Measurements from ENCODE around the gene IREB2. TPM values are rescaled to one million over a fixed set of nuclear protein-coding genes. Genes with fewer than 3 reads are reported as not detected.

The IREB2 gene
- total RNA-seq, 4 donors from 2014 or later = 17.5 to 23.7 (median 19.4) TPM

- no peak for DNase-seq (ENCODE audit: extremely low spot score)
- H3K27me3 ChIP-seq = no peaks in the 10 kb centered on the region
- H3K36me3 ChIP-seq = peaks cover 47 to 96% (median 88%) of the 10 kb centered on the region in 4 donors
- intact Hi-C loops (cut with DNase I) = no loop called here
- TF ChIP-seq EP300 (IDR thresholded peaks at IDR 0.05) = no peak
- no peaks in the 10 kb centered on the region for H3K9me3 ChIP-seq
- H3K4me1 ChIP-seq = no peaks in the 10 kb centered on the region
- H3K4me3 ChIP-seq = no peak overlapping the region
- no peak overlapping the region for H3K27ac ChIP-seq (replicated peaks in 1 of 4)
- WGBS = 94% methylated on average over 7 of the region's 7 CpGs
These were observed 43.9 kb downstream of the IREB2 start for GRCh38 chr15:78481917-78482316.

- Histone ChIP-seq H3K4me1 (peaks cover 0 to 4% (median 0%) of the 10 kb centered on the region in 4 donors), H3K27me3 (no peaks in the 10 kb centered on the region), H3K9me3 (no peaks in the 10 kb centered on the region), H3K36me3 (peaks cover 66 to 100% (median 93%) of the 10 kb centered on the region in 4 donors), H3K4me3 (no peak overlapping the region), H3K27ac (replicated peaks in 1 of 4) (no peak overlapping the region)
- intact Hi-C loops (cut with DNase I) = loop anchor here (10.0 kb wide), 1 partner anchor 48 kb away; no protein-coding TSS in a partner anchor
- WGBS = 76% methylated on average over 1 of the region's 1 CpG
- TF ChIP-seq POLR2AphosphoS5 (IDR thresholded peaks at IDR 0.05) (no peak), POLR2A (IDR thresholded peaks at IDR 0.05; ENCODE audit: low read depth) (no peak), EP300 (IDR thresholded peaks at IDR 0.05) (no peak)
- TF ChIP-seq, protein P1, sequence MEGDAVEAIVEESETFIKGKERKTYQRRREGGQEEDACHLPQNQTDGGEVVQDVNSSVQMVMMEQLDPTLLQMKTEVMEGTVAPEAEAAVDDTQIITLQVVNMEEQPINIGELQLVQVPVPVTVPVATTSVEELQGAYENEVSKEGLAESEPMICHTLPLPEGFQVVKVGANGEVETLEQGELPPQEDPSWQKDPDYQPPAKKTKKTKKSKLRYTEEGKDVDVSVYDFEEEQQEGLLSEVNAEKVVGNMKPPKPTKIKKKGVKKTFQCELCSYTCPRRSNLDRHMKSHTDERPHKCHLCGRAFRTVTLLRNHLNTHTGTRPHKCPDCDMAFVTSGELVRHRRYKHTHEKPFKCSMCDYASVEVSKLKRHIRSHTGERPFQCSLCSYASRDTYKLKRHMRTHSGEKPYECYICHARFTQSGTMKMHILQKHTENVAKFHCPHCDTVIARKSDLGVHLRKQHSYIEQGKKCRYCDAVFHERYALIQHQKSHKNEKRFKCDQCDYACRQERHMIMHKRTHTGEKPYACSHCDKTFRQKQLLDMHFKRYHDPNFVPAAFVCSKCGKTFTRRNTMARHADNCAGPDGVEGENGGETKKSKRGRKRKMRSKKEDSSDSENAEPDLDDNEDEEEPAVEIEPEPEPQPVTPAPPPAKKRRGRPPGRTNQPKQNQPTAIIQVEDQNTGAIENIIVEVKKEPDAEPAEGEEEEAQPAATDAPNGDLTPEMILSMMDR (IDR thresholded peaks at IDR 0.05) = no peak
- DNase-seq (ENCODE audit: extremely low spot score) = no peak
These were observed 54.9 kb downstream of the IREB2 start for GRCh38 chr15:78492872-78493271.

GRCh38 chr15:78501857-78502256, 63.8 kb downstream of the IREB2 start:
- intact Hi-C loops (cut with DNase I) = no loop called here
- Histone ChIP-seq H3K27ac (replicated peaks in 1 of 4) (no peak overlapping the region), H3K27me3 (no peaks in the 10 kb centered on the region), H3K36me3 (peaks cover 17 to 41% (median 28%) of the 10 kb centered on the region in 4 donors), H3K4me3 (no peak overlapping the region), H3K4me1 (peaks cover 0 to 7% (median 3%) of the 10 kb centered on the region in 4 donors), H3K9me3 (no peaks in the 10 kb centered on the region)
- TF ChIP-seq, protein P1 (IDR thresholded peaks at IDR 0.05) = no peak
- TF ChIP-seq POLR2AphosphoS5 (IDR thresholded peaks at IDR 0.05) (no peak), EP300 (IDR thresholded peaks at IDR 0.05) (no peak), POLR2A (IDR thresholded peaks at IDR 0.05; ENCODE audit: low read depth) (no peak)
- no peak for DNase-seq (ENCODE audit: extremely low spot score)
- WGBS = 73% methylated on average over 4 of the region's 4 CpGs

DNA sequence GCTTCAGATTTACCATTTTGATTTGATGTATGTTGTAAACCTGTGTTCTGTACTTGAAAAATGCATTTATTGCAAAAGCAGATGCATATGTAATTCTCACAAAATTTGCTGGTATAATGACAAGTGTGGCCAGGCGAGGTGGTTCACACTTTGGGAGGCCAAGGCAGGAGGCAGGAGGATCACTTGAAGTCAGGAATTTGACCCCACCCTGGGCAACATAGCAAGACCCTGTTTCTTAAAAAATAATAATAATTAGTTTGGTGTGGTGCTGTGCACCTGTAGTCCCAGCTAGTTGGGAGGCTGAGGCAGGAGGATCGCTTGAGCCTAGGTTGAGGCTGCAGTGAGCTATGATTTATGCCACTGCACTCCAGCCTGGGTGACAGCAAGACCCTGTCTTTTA, 64.6 kb downstream of the IREB2 start:
- intact Hi-C loops (cut with DNase I) = no loop called here
- Histone ChIP-seq H3K27me3 (no peaks in the 10 kb centered on the region), H3K9me3 (no peaks in the 10 kb centered on the region), H3K4me3 (no peak overlapping the region), H3K36me3 (peaks cover 14 to 33% (median 21%) of the 10 kb centered on the region in 4 donors), H3K27ac (replicated peaks in 1 of 4) (no peak overlapping the region), H3K4me1 (peaks cover 0 to 9% (median 4%) of the 10 kb centered on the region in 4 donors)
- TF ChIP-seq, protein P1 (IDR thresholded peaks at IDR 0.05) = no peak
- no peak for TF ChIP-seq POLR2A (IDR thresholded peaks at IDR 0.05; ENCODE audit: low read depth)
- no peak for TF ChIP-seq POLR2AphosphoS5 (IDR thresholded peaks at IDR 0.05)
- no peak for TF ChIP-seq EP300 (IDR thresholded peaks at IDR 0.05)
- DNase-seq (ENCODE audit: extremely low spot score) = no peak
- 98% methylated on average over 2 of the region's 2 CpGs for WGBS

- Histone ChIP-seq H3K9me3 (no peaks in the 10 kb centered on the region), H3K27me3 (no peaks in the 10 kb centered on the region), H3K4me1 (peaks cover 7 to 17% (median 13%) of the 10 kb centered on the region in 4 donors), H3K27ac (replicated peaks in 1 of 4) (peak within 1 kb of the TSS; percentile 73 to 86 (median 80)), H3K4me3 (peak within 1 kb of the TSS; percentile 75 to 83 (median 82)), H3K36me3 (no peaks in the 10 kb centered on the region)
- intact Hi-C loops (cut with DNase I) = no loop called here
- 2% methylated on average over 55 of the region's 63 CpGs for WGBS
- TF ChIP-seq POLR2AphosphoS5 (IDR thresholded peaks at IDR 0.05) = peak; percentile 69 to 74
- no peak for TF ChIP-seq EP300 (IDR thresholded peaks at IDR 0.05)
- TF ChIP-seq, protein P1 (IDR thresholded peaks at IDR 0.05) = peak in 2 of 3 experiments; percentile 9 to 28
- no peak for TF ChIP-seq POLR2A (IDR thresholded peaks at IDR 0.05; ENCODE audit: low read depth)
- DNase-seq (ENCODE audit: extremely low spot score) = peak; percentile 98
These were observed 69.2 kb downstream of the IREB2 start, which contains the start of gene HYKK for GRCh38 chr15:78506971-78507830. Gene HYKK (plus strand): TSS chr15:78507577. CDS start chr15:78513089, 5,512 bp downstream.

Data from esophagus muscularis mucosa (tissue), 4 donors.